Skeletal muscle satellite cell (primary cell): ENCODE results near the gene TMEM120A.

Experiments used
- H3K27me3 ChIP-seq: 2 replicates; pipeline ENCODE4 v1.7.0; 2013; ENCODE audit warnings: low read length; ENCODE audit not compliant: control insufficient read depth, insufficient read depth
- H3K36me3 ChIP-seq: 2 replicates; pipeline ENCODE4 v1.7.0; 2013; ENCODE audit warnings: mild to moderate bottlenecking, control low read depth, low read length; ENCODE audit not compliant: insufficient read depth
- H3K4me1 ChIP-seq: 2 replicates; pipeline ENCODE4 v1.7.0; 2013; ENCODE audit warnings: low read length; ENCODE audit not compliant: control insufficient read depth, insufficient read depth
- H3K4me2 ChIP-seq: 2 replicates; pipeline ENCODE4 v1.7.0; 2013; ENCODE audit warnings: mild to moderate bottlenecking, low read length
- H3K4me3 ChIP-seq: 2 replicates; pipeline ENCODE4 v1.7.0; 2013; ENCODE audit warnings: low read length
- H3K9ac ChIP-seq: 2 replicates; pipeline ENCODE4 v1.7.0; 2013; ENCODE audit warnings: mild to moderate bottlenecking, low read depth, low read length, moderate library complexity
- H3K9me3 ChIP-seq: replicated peaks from 2 replicates; pipeline ENCODE4 v1.7.0; 2013; ENCODE audit warnings: mild to moderate bottlenecking, control low read depth, low read length
- small RNA-seq: library from RNA; depleted of rRNA; stranded (forward); fragments of <200 nt; gene quantifications from one replicate; pipeline ENCODE3, GENCODE V24; 2012

The TMEM120A gene

GRCh38 chr7:75950111-75950681, 44.2 kb downstream of the TMEM120A start:
- no peak overlapping the region for H3K9ac ChIP-seq
- H3K9me3 ChIP-seq: no peaks in the 10 kb centered on the region
- peaks cover 13% of the 10 kb centered on the region for H3K36me3 ChIP-seq
- H3K4me2 ChIP-seq: no peak overlapping the region
- peaks cover 8% of the 10 kb centered on the region for H3K4me1 ChIP-seq
- no peaks in the 10 kb centered on the region for H3K27me3 ChIP-seq
- H3K4me3 ChIP-seq: no peak overlapping the region

GRCh38 chr7:75948179-75948578, 46.2 kb downstream of the TMEM120A start:
- Histone ChIP-seq H3K9me3 (no peaks in the 10 kb centered on the region), H3K27me3 (no peaks in the 10 kb centered on the region), H3K36me3 (peaks cover 3% of the 10 kb centered on the region), H3K4me1 (peaks cover 25% of the 10 kb centered on the region), H3K9ac (no peak overlapping the region), H3K4me2 (no peak overlapping the region), H3K4me3 (no peak overlapping the region)

GRCh38 chr7:75946207-75946855, 48.1 kb downstream of the TMEM120A start:
- H3K4me3 ChIP-seq: no peak overlapping the region

DNA sequence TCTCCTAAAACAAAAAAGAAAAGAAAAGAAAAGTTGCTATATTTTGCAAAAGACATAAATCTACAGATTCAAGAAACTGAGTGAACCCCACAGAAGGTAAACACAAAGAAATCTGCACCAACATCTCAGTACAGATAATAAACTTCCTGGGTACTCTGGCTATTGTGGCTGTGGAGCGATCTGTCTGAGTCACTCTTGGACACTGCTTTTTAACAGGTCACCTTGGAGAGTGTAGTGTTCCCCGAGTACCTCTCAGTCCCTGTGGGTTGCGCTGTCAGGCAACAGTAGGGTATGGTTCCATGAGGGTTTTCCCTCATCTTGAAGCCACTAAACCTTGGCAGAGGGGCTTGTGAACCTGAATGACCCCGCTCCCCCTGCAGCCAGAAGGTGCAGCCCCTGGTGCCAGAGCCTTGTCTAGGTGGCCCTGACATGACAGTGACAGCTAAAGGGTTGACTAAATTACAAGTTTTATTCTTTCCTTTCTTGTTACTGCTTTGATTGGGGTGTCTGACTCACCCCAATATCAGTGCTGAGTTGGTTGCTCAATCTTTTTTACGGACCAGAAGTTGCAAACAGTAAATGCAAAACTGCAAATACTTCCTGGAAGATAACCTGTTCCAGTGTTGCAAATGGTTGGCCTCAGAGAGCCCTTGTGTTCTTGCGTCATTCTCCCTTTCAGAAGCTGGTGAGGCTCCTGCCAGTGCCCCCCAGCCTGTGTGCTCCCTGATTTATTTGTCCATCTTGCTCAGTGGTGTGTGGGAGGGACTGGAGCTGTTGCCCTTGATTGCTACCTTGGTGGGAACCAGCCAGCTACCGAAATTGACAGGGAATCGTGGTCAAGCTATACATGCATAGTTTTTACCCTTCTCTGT, 48.9 kb downstream of the TMEM120A start:
- H3K9me3 ChIP-seq: no peaks in the 10 kb centered on the region
- H3K27me3 ChIP-seq: no peaks in the 10 kb centered on the region
- H3K9ac ChIP-seq: no peak overlapping the region
- H3K4me3 ChIP-seq: no peak overlapping the region
- H3K4me1 ChIP-seq: peaks cover 25% of the 10 kb centered on the region
- H3K4me2 ChIP-seq: no peak overlapping the region
- H3K36me3 ChIP-seq: peaks cover 7% of the 10 kb centered on the region

More at GRCh38 chr7:75946207-75946855, 48.1 kb downstream of the TMEM120A start:
- Histone ChIP-seq H3K9me3 (no peaks in the 10 kb centered on the region), H3K9ac (no peak overlapping the region), H3K27me3 (no peaks in the 10 kb centered on the region), H3K36me3 (peaks cover 3% of the 10 kb centered on the region), H3K4me2 (no peak overlapping the region), H3K4me1 (peaks cover 25% of the 10 kb centered on the region)

DNA sequence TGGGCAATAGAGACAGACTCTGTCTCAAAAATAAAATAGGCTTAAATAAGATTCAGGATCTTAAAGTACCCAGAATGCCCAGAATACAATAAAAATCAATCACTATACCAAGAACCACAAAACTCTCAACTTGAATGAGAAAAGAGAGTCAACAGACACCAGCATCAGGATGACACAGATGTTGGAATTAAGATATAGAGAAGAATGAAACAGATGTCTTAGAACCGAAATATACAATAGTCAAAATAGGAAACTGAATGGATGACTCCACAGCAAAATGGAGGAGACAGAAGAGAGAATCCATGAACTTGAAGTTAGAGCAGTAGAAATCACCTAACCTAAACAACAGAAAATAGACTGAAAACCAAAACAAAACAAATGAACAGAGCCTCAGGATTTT, 49.9 kb downstream of the TMEM120A start:
- Histone ChIP-seq H3K4me3 (no peak overlapping the region), H3K27me3 (no peaks in the 10 kb centered on the region), H3K4me1 (peaks cover 25% of the 10 kb centered on the region), H3K9ac (no peak overlapping the region), H3K4me2 (no peak overlapping the region), H3K9me3 (no peaks in the 10 kb centered on the region), H3K36me3 (peaks cover 7% of the 10 kb centered on the region)

DNA sequence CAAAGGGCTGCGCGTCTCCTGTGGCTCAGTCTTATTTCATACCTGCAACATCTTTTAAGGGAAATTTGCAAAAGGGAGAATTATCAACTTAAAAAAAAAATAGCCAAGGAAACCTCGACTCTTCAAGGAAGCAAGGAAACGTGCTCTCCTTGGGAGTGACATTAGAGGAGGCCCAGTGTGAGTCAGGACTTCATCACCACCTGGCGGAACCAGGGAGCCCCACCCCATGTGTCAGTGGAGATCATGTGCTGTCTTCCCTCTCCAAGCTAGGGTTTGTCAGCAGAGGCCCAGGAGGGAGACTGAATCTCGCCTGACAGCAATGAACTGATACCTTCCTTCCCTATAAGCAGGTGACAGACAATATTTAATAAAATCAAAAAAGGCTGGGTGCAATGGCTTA, 50.5 kb downstream of the TMEM120A start:
- no peaks in the 10 kb centered on the region for H3K27me3 ChIP-seq
- H3K4me3 ChIP-seq: no peak overlapping the region
- no peak overlapping the region for H3K4me2 ChIP-seq
- peaks cover 7% of the 10 kb centered on the region for H3K36me3 ChIP-seq
- peaks cover 25% of the 10 kb centered on the region for H3K4me1 ChIP-seq
- no peak overlapping the region for H3K9ac ChIP-seq
- H3K9me3 ChIP-seq: no peaks in the 10 kb centered on the region

- Histone ChIP-seq H3K9me3 (no peaks in the 10 kb centered on the region), H3K27me3 (no peaks in the 10 kb centered on the region), H3K4me2 (no peak overlapping the region), H3K9ac (no peak overlapping the region), H3K4me3 (no peak overlapping the region), H3K4me1 (peaks cover 22% of the 10 kb centered on the region), H3K36me3 (peaks cover 4% of the 10 kb centered on the region)
Measured at GRCh38 chr7:75938921-75939320, 55.5 kb downstream of the TMEM120A start.

DNA sequence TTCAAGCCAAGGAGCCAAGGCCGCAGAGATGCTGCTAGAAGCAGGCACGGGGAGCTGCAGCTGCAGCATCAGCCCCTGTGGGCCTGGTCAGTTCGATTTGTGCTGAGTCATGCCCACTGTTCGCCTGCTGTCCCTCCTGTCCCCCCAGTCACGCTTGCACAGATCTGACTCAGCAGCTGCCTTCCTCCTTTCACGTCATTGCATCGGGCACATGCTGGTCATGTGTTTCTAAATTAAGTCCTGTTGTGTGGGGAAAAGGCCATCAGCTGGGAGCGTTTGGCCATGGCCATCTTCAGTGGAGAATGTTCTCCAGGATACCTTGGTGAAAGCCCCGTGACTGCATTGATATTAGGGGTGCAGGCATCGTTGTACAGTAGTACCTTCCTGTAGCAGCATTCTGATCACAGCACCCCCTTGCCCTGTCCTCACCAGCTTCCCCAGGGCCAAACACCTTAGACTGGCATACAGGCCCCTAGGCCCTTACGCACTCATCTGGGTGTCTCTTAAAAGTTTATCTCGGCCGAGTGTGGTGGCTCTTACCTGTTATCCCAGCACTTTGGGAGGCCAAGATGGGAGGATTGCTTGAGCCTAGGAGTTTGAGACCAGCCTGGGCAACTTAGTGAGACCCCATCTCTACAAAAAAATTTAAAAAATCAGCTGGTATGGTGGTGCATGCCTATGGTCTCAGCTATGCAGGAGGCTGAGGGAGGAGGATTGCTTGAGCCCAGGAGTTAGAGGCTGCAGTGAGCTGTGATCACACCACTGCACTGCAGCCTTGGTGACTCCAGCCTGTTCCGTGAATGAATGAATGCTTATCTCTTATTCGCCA, 56.2 kb downstream of the TMEM120A start:
- Histone ChIP-seq H3K4me3 (no peak overlapping the region), H3K4me1 (peaks cover 17% of the 10 kb centered on the region), H3K9me3 (no peaks in the 10 kb centered on the region), H3K4me2 (peak overlapping the region; percentile 24), H3K36me3 (peaks cover 4% of the 10 kb centered on the region), H3K27me3 (no peaks in the 10 kb centered on the region), H3K9ac (no peak overlapping the region)

Small RNA genes within 50 kb of the gene (small RNA-seq; reads per million reads assigned to genes)
- gene SNORA14A: 27.7 reads per million, percentile 95 among the genes with 10 or more reads in this experiment
